Aorta (tissue), 5 donors: ENCODE data around the gene NRL. TPM values are rescaled to one million over a fixed set of nuclear protein-coding genes. Genes with fewer than 3 reads are reported as not detected.

Experiments used
- ATAC-seq: fragments of 200-7000 bp; cut with Tn5 transposase; one replicate; pipeline ENCODE4 v1.9.1; 2022; ENCODE audit warnings: moderate library complexity; ENCODE audit not compliant: low FRiP score
- DNase-seq, 2 donors: peaks; one replicate each; pipeline ENCODE4 v3.0.0-alpha.2; 2020
- H3K27ac ChIP-seq, 2 donors: one replicate each; pipeline ENCODE4 v1.5.1; 2013; ENCODE audit warnings: low read length in 2 of 2, mild to moderate bottlenecking in 2 of 2, moderate library complexity in 2 of 2, control low read depth in 1 of 2, inconsistent platforms in 1 of 2, low read depth in 1 of 2
- H3K27me3 ChIP-seq, 2 donors: one replicate each; pipeline ENCODE4 v1.6.1; 2013; ENCODE audit warnings: control low read depth in 1 of 2, low read length in 1 of 2, mild to moderate bottlenecking in 1 of 2, moderate library complexity in 1 of 2; ENCODE audit not compliant: insufficient read depth in 2 of 2, control insufficient read depth in 1 of 2
- H3K36me3 ChIP-seq, 2 donors: one replicate each; pipeline ENCODE4 v1.6.1; 2013; ENCODE audit warnings: control low read depth in 1 of 2, low read length in 1 of 2, mild to moderate bottlenecking in 1 of 2; ENCODE audit not compliant: insufficient read depth in 2 of 2, control insufficient read depth in 1 of 2
- H3K4me1 ChIP-seq, 2 donors: one replicate each; pipeline ENCODE4 v1.6.1; 2013; ENCODE audit warnings: low read length in 2 of 2, control low read depth in 1 of 2, mild to moderate bottlenecking in 1 of 2, moderate library complexity in 1 of 2; ENCODE audit not compliant: insufficient read depth in 2 of 2, control insufficient read depth in 1 of 2
- H3K4me3 ChIP-seq, 2 donors: one replicate each; pipeline ENCODE4 v1.5.1; 2013; ENCODE audit warnings: low read length in 2 of 2, control low read depth in 1 of 2, mild to moderate bottlenecking in 1 of 2
- H3K9me3 ChIP-seq: one replicate; pipeline ENCODE4 v1.6.1; 2013; ENCODE audit warnings: mild to moderate bottlenecking, low read length; ENCODE audit not compliant: control insufficient read depth
- WGBS, 2 donors: extraction: QIAGEN DNeasy Blood & Tissue Kit; methylation state at CpG; one replicate each; pipeline ENCODE4 v1.1.7; 2013; 5-methylcytosine and 5-hydroxymethylcytosine counted together
- intact Hi-C, 2 donors: fragments of 100-400 bp; cut with DNase I; formaldehyde crosslinking; loops; one replicate each; pipeline versions ENCODE4 v1.14.2 to v1.15.0; 2022
- polyA plus RNA-seq, 2 donors: library from polyadenylated mRNA; stranded (reverse); fragments of 200-250 nt; gene quantifications; one replicate each; pipeline ENCODE4 v1.2.3, GENCODE V29; 2013
- total RNA-seq, 2 donors: library from RNA; stranded (reverse); fragmentation: NEBNext Ultra II Directional; extraction: Animal tissue kit (Norgen Biotek cat#: 25700); gene quantifications; one replicate each; pipeline ENCODE4 v1.2.1, GENCODE V29; 2021
- donor health status: healthy with polysubstance abuse.
- donor health status: Bipolar disorder and iron deficiency.
- donor health status: DM: no; HTN: no; CAD: no.
- donor health status: DM: no; HTN: no; CAD: no.
- donor health status: DM: yes; HTN: yes; CAD: no.

The NRL gene
- total and polyA plus RNA-seq, 4 donors: 0.63 to 1.4 (median 1.2) TPM

DNA sequence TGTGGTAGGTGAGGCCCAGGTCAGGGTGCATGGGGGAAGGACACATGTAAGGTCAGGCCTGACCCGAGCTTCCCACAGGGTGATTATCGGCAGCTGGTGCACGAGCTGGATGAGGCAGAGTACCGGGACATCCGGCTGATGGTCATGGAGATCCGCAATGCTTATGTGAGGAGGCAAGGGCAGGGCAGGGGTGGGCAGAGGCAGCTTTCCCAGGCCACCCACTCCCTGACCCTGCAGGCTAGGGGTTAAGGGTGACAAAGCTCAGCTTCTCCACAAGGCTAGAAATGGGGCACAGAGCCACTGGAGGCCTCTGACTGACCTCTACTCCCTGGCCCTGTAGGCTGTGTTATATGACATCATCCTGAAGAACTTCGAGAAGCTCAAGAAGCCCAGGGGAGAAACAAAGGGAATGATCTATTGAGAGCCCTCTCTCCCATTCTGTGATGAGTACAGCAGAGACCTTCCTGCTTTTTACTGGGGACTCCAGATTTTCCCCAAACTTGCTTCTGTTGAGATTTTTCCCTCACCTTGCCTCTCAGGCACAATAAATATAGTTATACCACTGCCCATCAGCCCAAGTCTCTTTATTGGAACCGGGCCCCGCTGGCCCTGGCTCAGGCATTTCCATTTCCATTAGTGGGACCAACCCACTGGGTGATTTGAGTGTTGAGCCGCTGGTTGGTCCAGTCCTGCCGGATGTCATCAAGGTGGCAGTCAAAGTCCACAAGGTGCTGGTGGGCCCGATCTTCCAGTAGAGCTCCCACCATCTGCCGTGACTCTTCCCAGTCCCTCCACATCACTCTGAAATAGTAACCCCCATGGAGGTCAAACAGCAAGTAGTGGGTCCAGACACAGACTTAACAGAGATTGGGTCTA is 23.9 kb upstream of the NRL start:
- Histone ChIP-seq H3K4me1 (no peaks in the 10 kb centered on the region), H3K36me3 (no peaks in the 10 kb centered on the region), H3K9me3 (no peaks in the 10 kb centered on the region), H3K27ac (no peak overlapping the region), H3K4me3 (no peak overlapping the region), H3K27me3 (no peaks in the 10 kb centered on the region)
- intact Hi-C loops: no loop called here
- WGBS, 2 donors: 85% methylated on average over 13 of the region's 13 CpGs
- DNase-seq (peak; percentile 45 to 59), ATAC-seq (no peak)

DNA sequence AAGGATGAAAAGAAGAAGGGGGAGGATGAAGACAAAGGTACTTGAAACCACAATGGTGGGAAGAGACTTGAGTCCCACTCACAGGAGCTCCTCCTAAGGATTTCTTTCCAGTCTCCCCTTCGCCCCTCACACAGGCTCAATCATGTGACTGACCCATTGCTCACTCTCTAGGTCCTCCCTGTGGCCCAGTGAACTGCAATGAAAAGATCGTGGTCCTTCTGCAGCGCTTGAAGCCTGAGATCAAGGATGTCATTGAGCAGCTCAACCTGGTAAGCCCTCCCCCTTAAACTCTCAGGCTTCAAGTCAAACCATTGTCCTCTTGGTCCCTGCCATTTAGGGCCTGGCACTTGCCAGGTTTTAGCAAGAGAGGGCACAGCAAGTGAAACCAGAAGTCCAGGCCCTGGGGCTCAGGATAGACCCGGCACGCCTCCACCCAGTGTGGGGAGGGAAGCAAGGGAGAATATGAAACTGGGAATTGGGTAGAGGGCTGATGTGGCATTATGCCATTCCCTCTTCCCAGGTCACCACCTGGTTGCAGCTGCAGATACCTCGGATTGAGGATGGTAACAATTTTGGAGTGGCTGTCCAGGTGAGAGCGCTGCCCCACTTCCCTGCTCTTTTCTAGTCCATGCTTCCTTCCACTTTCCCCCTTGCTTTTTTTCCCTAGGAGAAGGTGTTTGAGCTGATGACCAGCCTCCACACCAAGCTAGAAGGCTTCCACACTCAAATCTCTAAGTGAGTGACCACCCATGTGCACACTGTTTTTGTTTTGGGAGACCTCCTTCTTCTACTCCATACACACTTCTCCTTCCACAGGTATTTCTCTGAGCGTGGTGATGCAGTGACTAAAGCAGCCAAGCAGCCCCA is 23.0 kb upstream of the NRL start:
- ATAC-seq (no peak), DNase-seq (peak; percentile 21 to 74)
- intact Hi-C loops: no loop called here
- H3K27me3 ChIP-seq: no peaks in the 10 kb centered on the region
- WGBS, 2 donors: 88 to 91% methylated on average over 8 of the region's 8 CpGs
- H3K4me1 ChIP-seq: no peaks in the 10 kb centered on the region
- H3K9me3 ChIP-seq: no peaks in the 10 kb centered on the region
- H3K36me3 ChIP-seq: no peaks in the 10 kb centered on the region
- no peak overlapping the region for H3K27ac ChIP-seq
- no peak overlapping the region for H3K4me3 ChIP-seq

DNA sequence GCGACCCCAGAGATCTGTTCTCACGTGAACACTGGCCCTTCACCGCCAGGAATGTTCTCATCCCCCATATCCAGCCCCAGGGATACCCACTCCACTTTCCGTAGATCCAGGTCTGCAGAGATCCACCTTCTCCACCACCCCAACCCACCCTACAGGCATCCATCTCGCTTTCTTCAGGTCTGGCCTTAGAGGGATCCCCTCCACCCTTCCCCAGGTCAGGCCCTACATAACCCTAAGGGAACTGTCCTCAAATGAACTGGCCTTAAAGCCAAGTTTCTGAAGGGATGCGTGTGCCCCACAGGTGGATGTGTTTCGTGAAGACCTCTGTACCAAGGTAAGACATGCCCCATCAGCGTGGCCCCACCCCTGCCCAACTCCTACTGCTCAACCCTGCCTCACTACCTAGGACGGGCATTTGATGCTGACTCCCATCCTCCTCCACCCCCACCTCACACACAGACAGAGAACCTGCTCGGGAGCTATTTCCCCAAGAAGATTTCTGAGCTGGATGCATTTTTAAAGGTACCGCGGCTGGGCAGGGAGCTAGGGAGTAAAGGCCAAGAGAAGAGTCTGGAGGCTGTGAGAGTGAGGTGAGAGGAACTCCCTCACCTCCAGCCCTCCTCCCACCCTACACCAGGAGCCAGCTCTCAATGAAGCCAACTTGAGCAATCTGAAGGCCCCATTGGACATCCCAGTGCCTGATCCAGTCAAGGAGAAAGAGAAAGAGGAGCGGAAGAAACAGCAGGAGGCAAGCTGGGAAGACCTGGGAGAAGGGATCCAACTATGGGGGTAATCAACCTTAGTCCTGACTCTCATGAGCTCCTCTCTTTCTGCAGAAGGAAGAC is 22.2 kb upstream of the NRL start:
- Histone ChIP-seq H3K27me3 (no peaks in the 10 kb centered on the region), H3K27ac (peak overlapping the region in 1 of 2 donors; percentile 14), H3K4me1 (no peaks in the 10 kb centered on the region), H3K36me3 (no peaks in the 10 kb centered on the region), H3K4me3 (peak overlapping the region; percentile 71 to 92), H3K9me3 (no peaks in the 10 kb centered on the region)
- 33 to 41% methylated on average over 13 of the region's 13 CpGs for WGBS, 2 donors
- intact Hi-C loops: no loop called here
- peak; percentile 34 to 36 for DNase-seq
- ATAC-seq: no peak

GRCh38 chr14:24135834-24136683 is 21.3 kb upstream of the NRL start, which contains the start of gene PSME1:
Gene PSME1, plus strand, starts transcription at chr14:24136194. Its CDS starts 69 bp downstream, at chr14:24136263.
- DNase-seq (peak; percentile 96 to 98), ATAC-seq (peak; percentile 99)
- no peaks in the 10 kb centered on the region for H3K9me3 ChIP-seq
- 0 to 1% methylated on average over 39 to 75 of the region's 75 CpGs for WGBS, 2 donors
- no peaks in the 10 kb centered on the region for H3K4me1 ChIP-seq
- peak within 1 kb of the TSS; percentile 71 to 92 for H3K4me3 ChIP-seq
- intact Hi-C loops: no loop called here
- H3K27me3 ChIP-seq: no peaks in the 10 kb centered on the region
- peak within 1 kb of the TSS in 1 of 2 donors; percentile 26 for H3K27ac ChIP-seq
- H3K36me3 ChIP-seq: no peaks in the 10 kb centered on the region

DNA sequence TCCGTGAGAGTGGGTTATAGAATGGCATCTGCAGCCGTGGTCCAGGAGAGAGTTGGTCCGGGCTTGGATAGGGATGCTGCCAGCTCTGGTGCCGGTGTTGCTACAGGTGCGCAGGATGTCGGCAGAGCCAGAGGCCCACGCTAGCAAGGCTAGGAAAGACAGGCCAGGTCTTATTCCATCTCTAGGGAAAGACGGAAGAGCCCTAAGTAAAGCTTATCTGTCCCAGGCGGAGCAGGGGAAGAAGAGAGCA is 20.8 kb upstream of the NRL start:
- Histone ChIP-seq H3K9me3 (no peaks in the 10 kb centered on the region), H3K27me3 (no peaks in the 10 kb centered on the region), H3K27ac (peak overlapping the region in 1 of 2 donors; percentile 26), H3K36me3 (no peaks in the 10 kb centered on the region), H3K4me3 (peak overlapping the region; percentile 36 to 92), H3K4me1 (no peaks in the 10 kb centered on the region)
- peak; percentile 1 for ATAC-seq
- DNase-seq: no peak
- WGBS, 2 donors: 2% methylated on average over 9 of the region's 9 CpGs
- intact Hi-C loops: no loop called here

- ATAC-seq (no peak), DNase-seq (no peak)
- Histone ChIP-seq H3K36me3 (no peaks in the 10 kb centered on the region), H3K4me1 (no peaks in the 10 kb centered on the region), H3K27me3 (no peaks in the 10 kb centered on the region), H3K27ac (no peak overlapping the region), H3K4me3 (no peak overlapping the region), H3K9me3 (no peaks in the 10 kb centered on the region)
- 96 to 97% methylated on average over 1 of the region's 1 CpG for WGBS, 2 donors
- intact Hi-C loops: loop anchor here in 1 of 2 donors (1.0 kb wide), 1 partner anchor 17 kb away; no protein-coding TSS in a partner anchor
These were observed 19.0 kb upstream of the NRL start for GRCh38 chr14:24133735-24134134.

- Histone ChIP-seq H3K4me3 (no peak overlapping the region), H3K27ac (no peak overlapping the region), H3K36me3 (no peaks in the 10 kb centered on the region), H3K9me3 (no peaks in the 10 kb centered on the region), H3K4me1 (no peaks in the 10 kb centered on the region), H3K27me3 (no peaks in the 10 kb centered on the region)
- 93 to 94% methylated on average over 2 of the region's 2 CpGs for WGBS, 2 donors
- intact Hi-C loops: loop anchor here in 1 of 2 donors (1.0 kb wide), 1 partner anchor 17 kb away; no protein-coding TSS in a partner anchor
- DNase-seq (no peak), ATAC-seq (no peak)
These were observed 18.2 kb upstream of the NRL start for GRCh38 chr14:24132976-24133375.
